IPS-15b (cell line): Measurements from ENCODE around the gene RCC1.
"Not testable (repeated sequence)": the region's sequence is repeated elsewhere in the genome, so short reads cannot be mapped to it uniquely, and the experiment has no call there.

Experiments
- H3K27me3 ChIP-seq: one replicate; pipeline ENCODE4 v1.6.1; 2013; ENCODE audit warnings: low read length; ENCODE audit not compliant: control insufficient read depth, insufficient read depth
- H3K36me3 ChIP-seq: one replicate; pipeline ENCODE4 v1.6.1; 2013; ENCODE audit warnings: low read length; ENCODE audit not compliant: control insufficient read depth, insufficient read depth
- H3K4me1 ChIP-seq: one replicate; pipeline ENCODE4 v1.6.1; 2013; ENCODE audit warnings: mild to moderate bottlenecking, low read length; ENCODE audit not compliant: control insufficient read depth, insufficient read depth
- H3K4me3 ChIP-seq: one replicate; pipeline ENCODE4 v1.5.1; 2013; ENCODE audit warnings: low read depth, low read length
- H3K9ac ChIP-seq: one replicate; pipeline ENCODE4 v1.6.1; 2013; ENCODE audit warnings: low read depth, mild to moderate bottlenecking, low read length
- H3K9me3 ChIP-seq: one replicate; pipeline ENCODE4 v1.6.1; 2013; ENCODE audit warnings: mild to moderate bottlenecking, low read length; ENCODE audit not compliant: control insufficient read depth, insufficient read depth

The RCC1 gene

GRCh38 chr1:28560886-28561285, 55.0 kb downstream of the RCC1 start:
- Histone ChIP-seq H3K27me3 (no peaks in the 10 kb centered on the region), H3K9ac (no peak overlapping the region), H3K4me3 (no peak overlapping the region), H3K9me3 (no peaks in the 10 kb centered on the region), H3K36me3 (peaks cover 20% of the 10 kb centered on the region), H3K4me1 (no peaks in the 10 kb centered on the region)

GRCh38 chr1:28564310-28564709, 58.5 kb downstream of the RCC1 start:
- Histone ChIP-seq H3K4me3 (no peak overlapping the region), H3K36me3 (peaks cover 39% of the 10 kb centered on the region), H3K4me1 (no peaks in the 10 kb centered on the region), H3K9ac (no peak overlapping the region), H3K9me3 (no peaks in the 10 kb centered on the region), H3K27me3 (no peaks in the 10 kb centered on the region)

DNA sequence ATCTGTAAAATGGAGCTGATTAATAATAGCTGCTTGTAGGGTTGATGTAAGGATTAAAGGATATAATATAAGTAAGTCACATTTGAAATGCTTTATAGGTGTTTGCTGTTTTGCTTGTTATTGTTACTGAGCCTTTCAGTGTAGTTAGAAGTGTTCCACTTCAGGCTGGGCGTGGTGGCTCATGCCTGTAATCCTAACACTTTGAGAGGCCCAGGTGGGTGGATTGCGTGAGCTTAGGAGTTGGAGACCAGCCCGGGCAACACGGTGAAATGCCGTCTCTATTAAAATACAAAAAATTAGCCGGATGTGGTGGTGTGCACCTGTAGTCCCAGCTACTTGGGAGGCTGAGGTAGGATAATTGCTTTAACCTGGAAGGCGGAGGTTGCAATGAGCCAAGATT, 59.2 kb downstream of the RCC1 start:
- Histone ChIP-seq H3K9me3 (no peaks in the 10 kb centered on the region), H3K36me3 (peaks cover 39% of the 10 kb centered on the region), H3K4me1 (no peaks in the 10 kb centered on the region), H3K4me3 (no peak overlapping the region), H3K9ac (no peak overlapping the region), H3K27me3 (no peaks in the 10 kb centered on the region)

DNA sequence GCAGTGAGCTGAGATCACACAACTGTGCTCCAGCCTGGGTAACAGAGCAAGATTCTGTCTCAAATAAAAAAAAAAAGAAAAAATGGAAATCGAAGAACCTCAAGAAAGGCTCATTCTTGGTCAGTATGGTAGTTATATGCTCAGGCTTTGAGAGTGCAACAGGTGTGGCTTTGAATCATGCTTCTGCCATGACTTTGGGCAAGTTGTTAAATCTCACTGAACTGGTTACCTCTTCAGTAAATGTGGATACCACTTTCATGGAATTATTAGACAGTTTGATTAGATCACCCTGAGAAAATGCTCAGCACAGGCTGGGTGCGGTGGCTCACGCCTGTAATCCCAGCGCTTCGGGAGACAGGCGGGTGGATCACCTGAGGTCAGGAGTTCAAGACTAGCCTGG, 59.9 kb downstream of the RCC1 start:
- no peak overlapping the region for H3K9ac ChIP-seq
- no peaks in the 10 kb centered on the region for H3K27me3 ChIP-seq
- H3K4me3 ChIP-seq, result no peak overlapping the region
- H3K4me1 ChIP-seq, result no peaks in the 10 kb centered on the region
- H3K9me3 ChIP-seq, result no peaks in the 10 kb centered on the region
- peaks cover 36% of the 10 kb centered on the region for H3K36me3 ChIP-seq

DNA sequence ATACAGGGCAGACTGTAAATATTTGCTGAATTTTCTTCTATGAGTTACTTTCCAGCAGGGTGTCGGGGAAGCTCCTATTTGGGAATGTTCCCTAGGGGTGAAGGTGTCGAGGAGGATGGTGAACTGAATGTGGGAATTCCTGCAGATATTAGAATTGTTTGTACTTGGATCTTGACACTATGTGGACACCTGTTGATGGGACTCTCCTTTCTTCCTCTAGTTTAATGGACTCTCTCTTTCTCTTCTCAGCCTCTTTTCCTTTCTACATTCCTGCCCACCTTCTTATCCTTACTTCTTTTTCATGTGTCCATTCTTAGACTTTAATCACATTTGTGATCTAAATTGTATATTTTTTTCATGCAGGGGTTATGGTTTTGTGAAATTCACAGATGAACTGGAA, 61.1 kb downstream of the RCC1 start:
- Histone ChIP-seq H3K36me3 (peaks cover 33% of the 10 kb centered on the region), H3K4me1 (no peaks in the 10 kb centered on the region), H3K4me3 (no peak overlapping the region), H3K27me3 (no peaks in the 10 kb centered on the region), H3K9me3 (no peaks in the 10 kb centered on the region), H3K9ac (no peak overlapping the region)

GRCh38 chr1:28571911-28572310, 66.1 kb downstream of the RCC1 start:
- H3K27me3 ChIP-seq, result no peaks in the 10 kb centered on the region
- H3K9me3 ChIP-seq, result no peaks in the 10 kb centered on the region
- H3K4me3 ChIP-seq, result no peak overlapping the region
- no peaks in the 10 kb centered on the region for H3K4me1 ChIP-seq
- peaks cover 29% of the 10 kb centered on the region for H3K36me3 ChIP-seq
- H3K9ac ChIP-seq, result no peak overlapping the region

- not testable (repeated sequence) for H3K27me3 ChIP-seq, H3K9ac ChIP-seq, H3K9me3 ChIP-seq, H3K4me3 ChIP-seq, H3K4me1 ChIP-seq
- peaks cover 27% of the 10 kb centered on the region for H3K36me3 ChIP-seq
Measured at GRCh38 chr1:28572891-28573290, 67.0 kb downstream of the RCC1 start.

- Histone ChIP-seq H3K36me3 (peaks cover 22% of the 10 kb centered on the region), H3K27me3 (no peaks in the 10 kb centered on the region), H3K4me3 (no peak overlapping the region), H3K9me3 (no peaks in the 10 kb centered on the region), H3K4me1 (no peaks in the 10 kb centered on the region), H3K9ac (no peak overlapping the region)
Measured at GRCh38 chr1:28573564-28573963, 67.7 kb downstream of the RCC1 start.

- peaks cover 36% of the 10 kb centered on the region for H3K36me3 ChIP-seq
- no peaks in the 10 kb centered on the region for H3K9me3 ChIP-seq
- H3K4me1 ChIP-seq, result peaks cover 4% of the 10 kb centered on the region
- no peak overlapping the region for H3K4me3 ChIP-seq
- H3K27me3 ChIP-seq, result no peaks in the 10 kb centered on the region
- no peak overlapping the region for H3K9ac ChIP-seq
Measured at GRCh38 chr1:28577052-28577678, 71.3 kb downstream of the RCC1 start.

GRCh38 chr1:28577738-28578536, 72.1 kb downstream of the RCC1 start:
- H3K4me3 ChIP-seq, result no peak overlapping the region
- no peaks in the 10 kb centered on the region for H3K9me3 ChIP-seq
- H3K4me1 ChIP-seq, result peaks cover 4% of the 10 kb centered on the region
- H3K9ac ChIP-seq, result no peak overlapping the region
- H3K27me3 ChIP-seq, result peaks cover 4% of the 10 kb centered on the region
- peaks cover 36% of the 10 kb centered on the region for H3K36me3 ChIP-seq

GRCh38 chr1:28578696-28579218, 72.9 kb downstream of the RCC1 start:
- no peaks in the 10 kb centered on the region for H3K9me3 ChIP-seq
- H3K4me1 ChIP-seq, result peaks cover 4% of the 10 kb centered on the region
- no peak overlapping the region for H3K4me3 ChIP-seq
- no peak overlapping the region for H3K9ac ChIP-seq
- peaks cover 36% of the 10 kb centered on the region for H3K36me3 ChIP-seq
- peaks cover 4% of the 10 kb centered on the region for H3K27me3 ChIP-seq

GRCh38 chr1:28579401-28579800, 73.6 kb downstream of the RCC1 start:
- no peak overlapping the region for H3K4me3 ChIP-seq
- no peak overlapping the region for H3K9ac ChIP-seq
- peaks cover 36% of the 10 kb centered on the region for H3K36me3 ChIP-seq

More at GRCh38 chr1:28579401-28579800, 73.6 kb downstream of the RCC1 start:
- peaks cover 4% of the 10 kb centered on the region for H3K4me1 ChIP-seq
- no peaks in the 10 kb centered on the region for H3K9me3 ChIP-seq
- peaks cover 4% of the 10 kb centered on the region for H3K27me3 ChIP-seq
